Transverse colon (tissue), 4 donors: Measurements from ENCODE around the gene NPTN. TPM values are rescaled to one million over a fixed set of nuclear protein-coding genes. Genes with fewer than 3 reads are reported as not detected.

Source experiments
- DNase-seq: peaks from one replicate; pipeline ENCODE4 v3.0.0-alpha.2; 2019
- H3K27ac ChIP-seq, 4 donors: fragments of 200-600 bp; sonication (generic); 2 replicates each; pipeline ENCODE4 v1.5.1; 2016 to 2018; ENCODE audit warnings: inconsistent platforms in 4 of 4
- H3K27me3 ChIP-seq: fragments of 200-600 bp; sonication (generic); 2 replicates; pipeline ENCODE4 v1.5.1; 2017; ENCODE audit warnings: inconsistent platforms
- H3K36me3 ChIP-seq, 4 donors: fragments of 200-600 bp; sonication (generic); 2 replicates each; pipeline ENCODE4 v1.5.1; 2017 to 2019; ENCODE audit warnings: inconsistent platforms in 4 of 4
- H3K4me1 ChIP-seq, 4 donors: fragments of 200-600 bp; sonication (generic); 2 replicates each; pipeline ENCODE4 v1.5.1; 2017 to 2020; ENCODE audit warnings: inconsistent platforms in 4 of 4
- H3K4me3 ChIP-seq, 4 donors: fragments of 200-600 bp; sonication (generic); 1 replicate in 1 of 4; 2 replicates in 3 of 4; pipeline versions ENCODE4 v1.5.1 to v1.6.1; 2017 to 2019; ENCODE audit warnings: inconsistent platforms in 4 of 4
- H3K9me3 ChIP-seq, 2 donors: fragments of 200-600 bp; sonication (generic); 2 replicates each; pipeline ENCODE4 v1.5.1; 2017 to 2019; ENCODE audit warnings: inconsistent platforms in 2 of 2
- EP300 ChIP-seq: sonication (generic); formaldehyde crosslinking; IDR thresholded peaks from one replicate; pipeline ENCODE4 v1.6.1; 2017; ENCODE audit warnings: antibody characterized with exemption, low read depth
- POLR2A ChIP-seq: fragments of 450-650 bp; IDR thresholded peaks from one replicate; pipeline ENCODE4 v1.6.1; 2016; ENCODE audit warnings: antibody characterized with exemption, mild to moderate bottlenecking, moderate library complexity
- POLR2AphosphoS5 ChIP-seq, 3 donors: sonication (generic); formaldehyde crosslinking; IDR thresholded peaks; one replicate each; pipeline ENCODE4 v1.6.1; 2016; ENCODE audit warnings: antibody characterized with exemption in 3 of 3
- WGBS, 2 donors: methylation state at CpG; one replicate each; pipeline ENCODE4 v1.1.5; 2018; ENCODE audit warnings: low coverage in 1 of 2; 5-methylcytosine and 5-hydroxymethylcytosine counted together
- in situ Hi-C, 4 donors: fragments of 200-750 bp; cut with MboI; loops; one replicate each; pipeline versions ENCODE4 v1.15.0 to v1.15.1; 2017; ENCODE audit warnings: low sequenced_read_pairs in 3 of 4, low pct_ligation_motif_present in 1 of 4, low pct_unique_long_range_greater_than_20kb in 1 of 4
- intact Hi-C: fragments of 100-400 bp; cut with DNase I; formaldehyde crosslinking; loops from one replicate; pipeline ENCODE4 v1.15.1; 2023; ENCODE audit warnings: low total_unique reads
- total RNA-seq, 4 donors: library from RNA; depleted of rRNA; stranded (reverse); fragments of >200 nt; gene quantifications; one replicate each; pipeline ENCODE4 v1.1.0, GENCODE V29; 2016
- TF ChIP-seq, protein P1 (sequence below), 5 experiments: fragments of 200-600 bp in 3 of 5; fragments of 450-650 bp in 2 of 5; sonication (generic) in 3 of 5; IDR thresholded peaks; 1 replicate in 2 of 5; 2 replicates in 3 of 5; pipeline ENCODE4 v1.5.1; 2016 to 2017; ENCODE audit warnings: antibody characterized with exemption in 5 of 5, inconsistent platforms in 3 of 5, mild to moderate bottlenecking in 2 of 5, moderate library complexity in 1 of 5

The NPTN gene
- total RNA-seq, 4 donors from 2014 or later, result 77.8 to 187 (median 135) TPM

DNA sequence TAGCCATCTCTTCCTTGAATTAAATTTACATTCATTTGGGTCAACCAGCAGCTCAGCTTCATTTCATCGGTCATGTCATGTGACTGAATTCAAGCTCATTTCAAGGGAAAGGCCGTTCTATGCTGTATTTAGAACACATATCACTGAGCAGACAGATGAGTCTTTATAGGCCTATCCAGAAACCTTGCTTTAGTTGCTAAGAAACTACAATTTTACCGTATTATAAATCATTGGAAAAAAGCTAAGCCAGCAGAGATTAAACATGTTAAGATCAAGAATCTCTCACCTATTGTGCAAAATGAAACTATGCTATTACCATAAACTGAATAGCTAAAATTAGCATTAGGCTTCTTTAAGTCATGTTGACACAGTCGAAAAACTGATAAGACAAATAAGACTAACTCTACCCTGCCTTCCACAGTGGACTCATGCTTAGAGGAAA, 2.2 kb downstream of the NPTN start:
- intact Hi-C loops, result no loop called here

GRCh38 chr15:73629798-73630429, 3.3 kb downstream of the NPTN start:
- Histone ChIP-seq H3K36me3 (no peaks in the 10 kb centered on the region), H3K27me3 (no peaks in the 10 kb centered on the region), H3K27ac (peak overlapping the region; percentile 97 to 99 (median 98)), H3K4me1 (peaks cover 21 to 82% (median 77%) of the 10 kb centered on the region in 4 donors), H3K4me3 (peak overlapping the region in 1 of 4 donors; percentile 99), H3K9me3 (no peaks in the 10 kb centered on the region)
- no peak for DNase-seq
- TF ChIP-seq, protein P1, sequence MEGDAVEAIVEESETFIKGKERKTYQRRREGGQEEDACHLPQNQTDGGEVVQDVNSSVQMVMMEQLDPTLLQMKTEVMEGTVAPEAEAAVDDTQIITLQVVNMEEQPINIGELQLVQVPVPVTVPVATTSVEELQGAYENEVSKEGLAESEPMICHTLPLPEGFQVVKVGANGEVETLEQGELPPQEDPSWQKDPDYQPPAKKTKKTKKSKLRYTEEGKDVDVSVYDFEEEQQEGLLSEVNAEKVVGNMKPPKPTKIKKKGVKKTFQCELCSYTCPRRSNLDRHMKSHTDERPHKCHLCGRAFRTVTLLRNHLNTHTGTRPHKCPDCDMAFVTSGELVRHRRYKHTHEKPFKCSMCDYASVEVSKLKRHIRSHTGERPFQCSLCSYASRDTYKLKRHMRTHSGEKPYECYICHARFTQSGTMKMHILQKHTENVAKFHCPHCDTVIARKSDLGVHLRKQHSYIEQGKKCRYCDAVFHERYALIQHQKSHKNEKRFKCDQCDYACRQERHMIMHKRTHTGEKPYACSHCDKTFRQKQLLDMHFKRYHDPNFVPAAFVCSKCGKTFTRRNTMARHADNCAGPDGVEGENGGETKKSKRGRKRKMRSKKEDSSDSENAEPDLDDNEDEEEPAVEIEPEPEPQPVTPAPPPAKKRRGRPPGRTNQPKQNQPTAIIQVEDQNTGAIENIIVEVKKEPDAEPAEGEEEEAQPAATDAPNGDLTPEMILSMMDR (IDR thresholded peaks at IDR 0.05), result no peak
- no peak for TF ChIP-seq EP300
- TF ChIP-seq POLR2A, result no peak
- TF ChIP-seq POLR2AphosphoS5 (IDR thresholded peaks at IDR 0.05), result no peak
- 20 to 43% methylated on average over 1 to 2 of the region's 2 CpGs for WGBS, 2 donors
- in situ Hi-C loops (loop anchor here in 2 of 4 donors (10.0 kb wide), 3 partner anchors 65 to 75 kb away; no protein-coding TSS in a partner anchor), intact Hi-C loops (no loop called here)

More for the DNA sequence above, 2.2 kb downstream of the NPTN start:
- in situ Hi-C loops, result loop anchor here in 2 of 4 donors (10.0 kb wide), 3 partner anchors 64 to 76 kb away; no protein-coding TSS in a partner anchor
- H3K4me3 ChIP-seq, result peak overlapping the region in 3 of 4 donors; percentile 90 to 99 (median 94)
- 11 to 18% methylated on average over 4 of the region's 4 CpGs for WGBS, 2 donors
- H3K27me3 ChIP-seq, result no peaks in the 10 kb centered on the region
- no peak for DNase-seq
- TF ChIP-seq POLR2AphosphoS5 (IDR thresholded peaks at IDR 0.05) (no peak), POLR2A (no peak), EP300 (no peak)
- TF ChIP-seq, protein P1 (IDR thresholded peaks at IDR 0.05), result no peak
- no peaks in the 10 kb centered on the region for H3K36me3 ChIP-seq
- peak overlapping the region; percentile 97 to 99 (median 98) for H3K27ac ChIP-seq
- H3K4me1 ChIP-seq, result peaks cover 18 to 72% (median 67%) of the 10 kb centered on the region in 4 donors
- H3K9me3 ChIP-seq, result no peaks in the 10 kb centered on the region

- in situ Hi-C loops, result no loop called here
- Histone ChIP-seq H3K9me3 (no peaks in the 10 kb centered on the region), H3K27me3 (no peaks in the 10 kb centered on the region), H3K4me1 (peaks cover 24 to 86% (median 83%) of the 10 kb centered on the region in 4 donors), H3K36me3 (no peaks in the 10 kb centered on the region), H3K4me3 (no peak overlapping the region), H3K27ac (peak overlapping the region; percentile 97 to 99 (median 98))
- WGBS, 2 donors, result 52 to 59% methylated on average over 7 of the region's 7 CpGs
- intact Hi-C loops, result no loop called here
- TF ChIP-seq EP300, result no peak
- TF ChIP-seq POLR2A, result no peak
- TF ChIP-seq POLR2AphosphoS5 (IDR thresholded peaks at IDR 0.05), result no peak
- TF ChIP-seq, protein P1 (IDR thresholded peaks at IDR 0.05), result no peak
- DNase-seq, result no peak
Observed at GRCh38 chr15:73628976-73629797, 4.0 kb downstream of the NPTN start.

DNA sequence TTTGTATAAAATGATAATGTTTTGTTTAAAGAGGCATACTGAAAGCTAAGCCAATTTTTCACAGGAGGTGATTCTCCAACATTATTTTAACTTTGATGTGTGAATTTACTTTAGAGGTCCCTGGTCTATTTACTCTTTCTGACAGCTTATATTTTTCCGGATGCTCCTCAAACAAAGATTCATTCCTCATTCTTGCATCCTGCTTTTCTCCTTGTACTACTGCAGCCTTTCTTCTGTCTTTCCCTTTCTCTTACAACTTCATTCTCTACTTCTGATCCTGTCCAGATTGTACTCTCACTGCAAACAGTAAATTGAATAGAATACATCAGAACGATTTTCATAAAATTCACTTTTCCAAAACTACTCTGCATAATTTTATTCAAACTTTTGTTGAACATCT, 5.1 kb downstream of the NPTN start:
- TF ChIP-seq POLR2AphosphoS5 (IDR thresholded peaks at IDR 0.05), result no peak
- DNase-seq, result no peak
- Histone ChIP-seq H3K27ac (peak overlapping the region; percentile 97 to 99 (median 98)), H3K4me3 (no peak overlapping the region), H3K9me3 (no peaks in the 10 kb centered on the region), H3K4me1 (peaks cover 29 to 90% (median 84%) of the 10 kb centered on the region in 4 donors), H3K27me3 (no peaks in the 10 kb centered on the region), H3K36me3 (no peaks in the 10 kb centered on the region)
- intact Hi-C loops, result no loop called here
- 43 to 65% methylated on average over 2 of the region's 2 CpGs for WGBS, 2 donors
- in situ Hi-C loops, result no loop called here
